ENCODE measurements around the gene SMYD1.

GRCh38 chr2:88027697-88028389 is 39.8 kb upstream of the SMYD1 start:
- TF ChIP-seq CTCF (IDR thresholded peaks at IDR 0.05) (no peak), POLR2A (IDR thresholded peaks at IDR 0.05) (no peak)

Measured in lower leg skin (tissue), 3 donors.